ENCODE results near the gene MEPCE.

The MEPCE gene

DNA sequence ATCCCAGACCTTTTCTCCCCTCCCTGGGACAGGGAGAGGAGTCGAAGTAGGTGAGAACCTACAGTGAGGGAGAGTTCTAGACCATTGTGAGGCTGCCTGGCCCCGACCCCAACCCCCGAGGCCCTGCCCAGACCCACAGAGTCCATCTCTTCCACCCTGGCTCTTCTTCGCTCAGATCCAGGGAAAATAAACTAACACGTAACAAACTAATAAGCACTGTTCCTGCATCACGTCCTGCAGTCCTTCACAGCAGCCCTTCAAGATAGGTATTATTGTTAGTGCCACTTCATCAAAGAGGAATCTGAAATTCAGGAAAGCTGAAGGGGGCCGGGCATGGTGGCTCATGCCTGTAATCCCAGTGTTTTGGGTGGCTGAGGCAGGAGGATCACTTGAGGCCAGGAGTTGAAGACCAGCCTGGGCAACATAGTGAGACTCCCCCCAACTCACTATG, 34.6 kb downstream of the MEPCE start, which contains the start of gene SPACDR:
Gene SPACDR (minus strand): TSS at position 51 of the 451 bp plus-strand sequence. CDS start 235 bp downstream, outside the sequence.
- Histone ChIP-seq H3K9me3 (ENCODE audit: insufficient read depth, low read length) (no peaks in the 10 kb centered on the region), H3F3A (ENCODE audit: insufficient read depth) (no peaks in the 10 kb centered on the region), H3K9me2 (replicated peaks; ENCODE audit: insufficient read depth, low read length) (no peaks in the 10 kb centered on the region), H2AFZ (ENCODE audit: low read depth, low read length, severe bottlenecking) (no peak within 1 kb of the TSS), H3K27me3 (ENCODE audit: low read length) (no peaks in the 10 kb centered on the region), H4K20me1 (ENCODE audit: low read depth, low read length) (no peaks in the 10 kb centered on the region), H3K27ac (ENCODE audit: low read depth, low read length) (no peak within 1 kb of the TSS), H3K4me2 (ENCODE audit: low read depth, low read length, poor library complexity, severe bottlenecking) (no peak within 1 kb of the TSS), H3K4me3 (ENCODE audit: insufficient read depth, low read length, poor library complexity, severe bottlenecking) (no peak within 1 kb of the TSS), H3K79me2 (ENCODE audit: insufficient read depth, low read length) (no peaks in the 10 kb centered on the region), H3K9ac (ENCODE audit: low read length) (no peak within 1 kb of the TSS), H3K36me3 (ENCODE audit: low read length) (no peaks in the 10 kb centered on the region)
- TF ChIP-seq EZH2phosphoT487 (conservative IDR thresholded peaks at IDR 0.05; ENCODE audit: low read length) (no peak), CTCF (IDR thresholded peaks at IDR 0.05; ENCODE audit: insufficient read depth, low read length, poor library complexity, severe bottlenecking) (no peak)

DNA sequence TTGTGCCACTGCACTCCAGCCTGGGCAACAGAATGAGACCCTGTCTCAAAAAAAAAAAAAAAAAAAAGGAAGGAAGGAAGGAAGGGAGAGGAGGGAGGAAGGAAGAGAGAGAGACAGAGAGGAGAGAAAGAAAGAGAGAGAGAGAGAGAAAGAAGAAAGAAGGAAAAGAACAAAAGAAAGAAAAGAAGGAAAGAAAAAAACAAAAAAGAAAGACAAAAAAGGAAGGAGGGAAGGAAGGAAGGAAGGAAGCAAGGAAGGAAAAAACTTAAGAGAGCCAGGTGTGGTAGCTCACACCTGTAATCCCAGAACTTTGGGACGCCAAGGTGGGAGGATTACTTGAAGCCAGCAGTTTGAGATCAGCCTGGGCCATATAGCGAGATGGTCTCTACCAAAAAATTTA, 35.2 kb downstream of the MEPCE start:
- H2AFZ ChIP-seq (ENCODE audit: low read depth, low read length, severe bottlenecking) = no peak overlapping the region
- no peaks in the 10 kb centered on the region for H3K36me3 ChIP-seq (ENCODE audit: low read length)
- H3K9me3 ChIP-seq (ENCODE audit: insufficient read depth, low read length) = no peaks in the 10 kb centered on the region
- H3K4me2 ChIP-seq (ENCODE audit: low read depth, low read length, poor library complexity, severe bottlenecking) = no peak overlapping the region
- no peak overlapping the region for H3K9ac ChIP-seq (ENCODE audit: low read length)
- no peaks in the 10 kb centered on the region for H3K79me2 ChIP-seq (ENCODE audit: insufficient read depth, low read length)
- no peaks in the 10 kb centered on the region for H3K9me2 ChIP-seq (replicated peaks; ENCODE audit: insufficient read depth, low read length)
- H3K27me3 ChIP-seq (ENCODE audit: low read length) = no peaks in the 10 kb centered on the region
- no peaks in the 10 kb centered on the region for H3F3A ChIP-seq (ENCODE audit: insufficient read depth)
- H3K27ac ChIP-seq (ENCODE audit: low read depth, low read length) = no peak overlapping the region
- no peaks in the 10 kb centered on the region for H4K20me1 ChIP-seq (ENCODE audit: low read depth, low read length)
- TF ChIP-seq CTCF (IDR thresholded peaks at IDR 0.05; ENCODE audit: insufficient read depth, low read length, poor library complexity, severe bottlenecking) (no peak), EZH2phosphoT487 (conservative IDR thresholded peaks at IDR 0.05; ENCODE audit: low read length) (no peak)
- no peak overlapping the region for H3K4me3 ChIP-seq (ENCODE audit: insufficient read depth, low read length, poor library complexity, severe bottlenecking)

DNA sequence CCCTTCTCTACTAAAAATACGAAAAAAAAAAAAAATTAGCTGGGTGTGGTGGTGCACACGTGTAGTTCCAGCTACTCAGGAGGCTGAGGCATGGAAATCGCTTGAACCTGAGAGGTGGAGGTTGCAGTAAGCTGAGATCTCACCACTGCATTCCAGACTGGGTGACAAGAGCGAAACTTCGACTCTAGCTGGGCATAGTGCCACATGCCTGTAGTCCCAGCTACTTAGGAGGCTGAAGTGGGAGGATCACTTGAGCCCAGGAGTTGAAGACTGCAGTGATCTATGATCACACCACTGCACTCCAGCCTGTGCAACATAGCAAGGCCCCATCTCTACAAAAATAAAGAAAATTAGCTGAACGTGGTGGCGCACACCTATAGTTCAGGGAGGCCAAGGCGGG, 35.7 kb downstream of the MEPCE start:
- no peaks in the 10 kb centered on the region for H3K79me2 ChIP-seq (ENCODE audit: insufficient read depth, low read length)
- H3K27ac ChIP-seq (ENCODE audit: low read depth, low read length) = no peak overlapping the region
- H3K4me2 ChIP-seq (ENCODE audit: low read depth, low read length, poor library complexity, severe bottlenecking) = no peak overlapping the region
- TF ChIP-seq EZH2phosphoT487 (conservative IDR thresholded peaks at IDR 0.05; ENCODE audit: low read length) (no peak), CTCF (IDR thresholded peaks at IDR 0.05; ENCODE audit: insufficient read depth, low read length, poor library complexity, severe bottlenecking) (no peak)
- no peaks in the 10 kb centered on the region for H3K27me3 ChIP-seq (ENCODE audit: low read length)
- H2AFZ ChIP-seq (ENCODE audit: low read depth, low read length, severe bottlenecking) = no peak overlapping the region
- no peaks in the 10 kb centered on the region for H3K36me3 ChIP-seq (ENCODE audit: low read length)
- H3K9me3 ChIP-seq (ENCODE audit: insufficient read depth, low read length) = no peaks in the 10 kb centered on the region
- no peaks in the 10 kb centered on the region for H3F3A ChIP-seq (ENCODE audit: insufficient read depth)
- no peaks in the 10 kb centered on the region for H3K9me2 ChIP-seq (replicated peaks; ENCODE audit: insufficient read depth, low read length)
- no peak overlapping the region for H3K9ac ChIP-seq (ENCODE audit: low read length)
- H3K4me3 ChIP-seq (ENCODE audit: insufficient read depth, low read length, poor library complexity, severe bottlenecking) = no peak overlapping the region
- no peaks in the 10 kb centered on the region for H4K20me1 ChIP-seq (ENCODE audit: low read depth, low read length)

Data from SU-DHL-6 (cell line).